Measurements from ENCODE around the gene SNRNP70.

GRCh38 chr19:49151267-49152118 lies 66.2 kb downstream of the SNRNP70 start:
- TF ChIP-seq CTCF (IDR thresholded peaks at IDR 0.05) (no peak), POLR2A (IDR thresholded peaks at IDR 0.05) (no peak)
